MCF 10A (cell line): ENCODE results near the gene ABHD16B. TPM values are rescaled to one million over a fixed set of nuclear protein-coding genes. Genes with fewer than 3 reads are reported as not detected.
A peak's percentile ranks its signal among the peaks of the same experiment; 100 is the strongest.

Source experiments
- BruUV-seq: library from RNA; stranded (reverse); fragments of 400-500 nt; replicated peaks from 2 replicates; lab custom pipeline; 2021; lab: Mats Ljungman, UMichigan
- CTCF ChIA-PET: fragments of 300-600 bp; sonication (Branson Sonifier 250); formaldehyde crosslinking; extraction: SDS; loops from one replicate; lab custom pipeline; 2021; ENCODE audit warnings: antibody characterized with exemption, inconsistent platforms; lab: Yijun Ruan, JAX
- POLR2A ChIA-PET: fragments of 300-600, 350-650 bp; sonication (Branson Sonifier 250); formaldehyde crosslinking; extraction: SDS; loops from one replicate; lab custom pipeline; 2020; ENCODE audit warnings: antibody characterized with exemption, inconsistent platforms; lab: Yijun Ruan, JAX
- DNase-seq: peaks from one replicate; pipeline ENCODE4 v3.0.0-alpha.2; 2018; ENCODE audit not compliant: unreplicated experiment
- H3K27ac Mint-ChIP-seq: one replicate; pipeline ENCODE4 v1.8.0; 2022; ENCODE audit warnings: mild to moderate bottlenecking, low read depth, mixed read lengths; ENCODE audit not compliant: unreplicated experiment
- H3K27me3 Mint-ChIP-seq: one replicate; pipeline ENCODE4 v1.8.0; 2022; ENCODE audit warnings: mixed read lengths; ENCODE audit not compliant: insufficient read depth, unreplicated experiment
- H3K36me3 Mint-ChIP-seq: one replicate; pipeline ENCODE4 v1.8.0; 2022; ENCODE audit warnings: mild to moderate bottlenecking, moderate library complexity, mixed read lengths; ENCODE audit not compliant: insufficient read depth, unreplicated experiment
- H3K4me1 Mint-ChIP-seq: one replicate; pipeline ENCODE4 v1.8.0; 2022; ENCODE audit warnings: mixed read lengths; ENCODE audit not compliant: insufficient read depth, unreplicated experiment
- H3K4me3 Mint-ChIP-seq: one replicate; pipeline ENCODE4 v1.8.0; 2022; ENCODE audit warnings: mild to moderate bottlenecking, moderate library complexity, mixed read lengths; ENCODE audit not compliant: unreplicated experiment
- H3K9me3 Mint-ChIP-seq: one replicate; pipeline ENCODE4 v1.8.0; 2022; ENCODE audit warnings: mixed read lengths; ENCODE audit not compliant: unreplicated experiment
- intact Hi-C: fragments of 100-400 bp; cut with micrococcal nuclease; formaldehyde crosslinking; loops from 2 replicates; pipeline ENCODE4 v1.14.1; 2022
- total RNA-seq: library from RNA; stranded (reverse); gene quantifications from 2 replicates; pipeline ENCODE4 v1.2.3, GENCODE V29; 2022
- TF ChIP-seq, protein P1 (sequence below): fragments of 200-600 bp; IDR thresholded peaks from one replicate; pipeline ENCODE4 v1.8.0; 2022; ENCODE audit warnings: antibody characterized with exemption, mild to moderate bottlenecking; ENCODE audit not compliant: unreplicated experiment

Gene ABHD16B
- total RNA-seq, 1 experiment from 2014 or later = not detected

DNA sequence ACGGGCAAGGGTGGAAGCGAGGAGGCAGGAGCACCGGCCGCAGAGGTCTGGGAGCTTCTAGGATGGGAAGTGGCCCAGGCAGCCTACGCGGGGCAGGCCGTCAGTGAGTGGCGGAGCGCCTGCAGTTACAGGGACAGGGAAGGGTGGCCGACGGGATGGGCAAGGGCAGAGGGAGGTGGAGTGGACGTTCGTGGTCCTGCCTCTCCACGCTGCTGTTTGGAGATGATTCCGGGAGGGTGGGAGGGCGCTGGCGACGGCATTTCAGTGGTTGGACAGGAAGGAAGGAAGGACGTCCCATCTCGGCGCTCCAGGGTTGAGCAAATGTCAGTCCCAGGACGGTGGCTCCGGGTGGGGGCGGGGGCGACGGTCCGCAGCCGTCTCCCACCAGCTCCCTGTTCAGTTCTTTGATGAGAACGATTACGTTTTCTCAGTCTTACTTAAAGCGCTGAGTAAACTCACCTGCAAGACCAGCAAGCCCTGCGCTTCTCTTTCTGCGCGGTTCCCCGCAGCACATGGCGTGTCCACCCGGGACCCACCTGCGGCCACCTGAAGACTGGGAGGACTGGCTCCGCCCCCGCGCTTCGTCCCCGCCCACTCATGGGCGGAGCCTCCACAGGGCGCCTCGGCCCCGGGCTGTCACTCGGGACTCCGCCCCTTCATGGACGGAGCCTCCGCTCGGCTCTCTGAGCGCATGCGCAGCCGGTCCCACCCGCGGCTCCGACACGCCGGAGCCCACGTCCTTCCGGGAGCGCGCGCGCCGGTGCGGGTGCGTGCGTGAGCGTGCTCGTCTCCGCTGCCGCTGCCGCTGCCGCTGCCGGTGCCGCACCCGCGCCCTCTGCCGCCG is 33.3 kb downstream of the ABHD16B start, which contains the start of gene DNAJC5:
DNAJC5 (plus strand) TSS at position 769 of the 844 bp plus-strand sequence. CDS start 33,220 bp downstream, outside the sequence.
- Mint-ChIP-seq H3K27ac (peak within 1 kb of the TSS; percentile 88), H3K4me1 (peaks cover 29% of the 10 kb centered on the region), H3K36me3 (peaks cover 41% of the 10 kb centered on the region), H3K4me3 (peak within 1 kb of the TSS; percentile 66), H3K9me3 (no peaks in the 10 kb centered on the region), H3K27me3 (no peaks in the 10 kb centered on the region)
- TF ChIP-seq, protein P1, sequence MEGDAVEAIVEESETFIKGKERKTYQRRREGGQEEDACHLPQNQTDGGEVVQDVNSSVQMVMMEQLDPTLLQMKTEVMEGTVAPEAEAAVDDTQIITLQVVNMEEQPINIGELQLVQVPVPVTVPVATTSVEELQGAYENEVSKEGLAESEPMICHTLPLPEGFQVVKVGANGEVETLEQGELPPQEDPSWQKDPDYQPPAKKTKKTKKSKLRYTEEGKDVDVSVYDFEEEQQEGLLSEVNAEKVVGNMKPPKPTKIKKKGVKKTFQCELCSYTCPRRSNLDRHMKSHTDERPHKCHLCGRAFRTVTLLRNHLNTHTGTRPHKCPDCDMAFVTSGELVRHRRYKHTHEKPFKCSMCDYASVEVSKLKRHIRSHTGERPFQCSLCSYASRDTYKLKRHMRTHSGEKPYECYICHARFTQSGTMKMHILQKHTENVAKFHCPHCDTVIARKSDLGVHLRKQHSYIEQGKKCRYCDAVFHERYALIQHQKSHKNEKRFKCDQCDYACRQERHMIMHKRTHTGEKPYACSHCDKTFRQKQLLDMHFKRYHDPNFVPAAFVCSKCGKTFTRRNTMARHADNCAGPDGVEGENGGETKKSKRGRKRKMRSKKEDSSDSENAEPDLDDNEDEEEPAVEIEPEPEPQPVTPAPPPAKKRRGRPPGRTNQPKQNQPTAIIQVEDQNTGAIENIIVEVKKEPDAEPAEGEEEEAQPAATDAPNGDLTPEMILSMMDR = no peak
- no TSS peak for BruUV-seq
- intact Hi-C loops = loop anchor here (2.0 kb wide), 1 partner anchor 22 kb away; no protein-coding TSS in a partner anchor
- CTCF ChIA-PET = interaction anchor here (0.6 to 1.2 kb wide), 3 partner anchors 15 to 108 kb away, joined by 3 to 5 read pairs (median 3); no protein-coding TSS in a partner anchor
- POLR2A ChIA-PET = interaction anchor here (0.6 to 6.8 kb wide), 20 partner anchors 8 to 655 kb away, joined by 3 to 142 read pairs (median 4); partner anchors contain the start of genes PRPF6, SAMD10, TPD52L2 and UCKL1
- peak; percentile 93 for DNase-seq

DNA sequence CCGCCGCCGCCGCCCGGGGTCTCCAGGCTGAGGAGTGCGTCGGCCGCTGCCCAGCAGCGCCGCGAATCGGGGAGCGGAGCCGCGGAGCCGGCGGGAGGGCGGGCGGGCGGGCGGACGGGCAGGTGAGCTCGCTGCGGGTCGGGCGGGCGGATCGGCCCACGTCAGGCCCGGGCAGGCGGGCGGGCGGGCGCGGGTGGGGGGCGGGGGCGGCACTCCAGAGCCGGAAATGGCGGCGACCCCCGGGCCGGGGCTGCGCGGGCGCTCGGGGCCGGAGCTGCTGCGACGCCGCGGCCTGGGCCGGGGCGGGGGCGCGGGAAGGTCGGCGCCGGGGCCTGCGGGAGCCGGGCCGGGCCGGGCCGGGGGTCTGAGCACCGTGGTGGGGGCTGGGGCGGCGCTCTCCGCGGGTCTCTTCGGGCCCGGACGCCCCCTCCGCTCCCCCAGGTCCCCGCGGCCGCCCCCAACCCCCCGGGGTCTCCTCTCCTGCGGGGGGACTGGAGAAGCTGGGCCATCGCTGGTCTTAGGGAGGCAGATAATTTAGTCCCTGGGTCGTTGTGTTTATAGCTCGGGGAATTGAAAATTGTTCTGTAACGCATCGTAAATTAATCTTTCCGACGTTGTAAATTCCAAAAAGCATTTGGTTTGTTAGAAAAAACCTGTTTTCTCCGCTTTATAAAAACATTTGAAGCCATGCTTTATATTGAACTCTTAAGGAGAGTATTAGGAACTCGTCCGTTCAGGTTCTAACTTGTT is 34.1 kb downstream of the ABHD16B start:
- no peak for DNase-seq
- Mint-ChIP-seq H3K9me3 (no peaks in the 10 kb centered on the region), H3K27me3 (no peaks in the 10 kb centered on the region), H3K27ac (peak overlapping the region; percentile 88), H3K36me3 (peaks cover 33% of the 10 kb centered on the region), H3K4me3 (peak overlapping the region; percentile 66), H3K4me1 (peaks cover 22% of the 10 kb centered on the region)
- BruUV-seq = no TSS peak
- ChIA-PET CTCF (interaction anchor here (0.6 to 1.9 kb wide), 7 partner anchors 11 to 358 kb away, joined by 3 to 11 read pairs (median 5); partner anchors contain the start of genes PTK6 and TPD52L2), POLR2A (interaction anchor here (0.6 to 6.8 kb wide), 31 partner anchors 8 to 374 kb away, joined by 3 to 142 read pairs (median 5); partner anchors contain the start of genes ARFRP1, GMEB2, PRPF6 and RTEL1)
- TF ChIP-seq, protein P1 = no peak
- intact Hi-C loops = loop anchor here (2.0 kb wide), 1 partner anchor 23 kb away; no protein-coding TSS in a partner anchor

DNA sequence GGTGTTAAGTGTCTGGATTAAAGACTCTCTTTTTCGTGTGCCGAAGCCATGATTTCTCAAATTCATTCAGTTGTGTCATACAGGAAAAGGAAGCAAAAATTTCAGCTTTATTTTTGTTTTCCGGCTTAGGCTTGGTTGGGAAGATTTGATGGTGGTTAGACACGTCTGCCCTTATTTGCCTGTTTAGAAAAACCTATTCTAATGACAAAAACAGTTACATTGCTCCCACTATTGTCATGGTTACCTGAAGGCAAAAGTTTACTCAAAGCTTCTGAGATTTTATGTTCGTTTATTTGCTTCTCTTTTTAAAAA is 34.6 kb downstream of the ABHD16B start:
- ChIA-PET POLR2A (interaction anchor here (0.7 to 6.8 kb wide), 28 partner anchors 9 to 375 kb away, joined by 3 to 142 read pairs (median 5); partner anchors contain the start of genes ARFRP1, GMEB2, PRPF6 and RTEL1), CTCF (interaction anchor here (0.6 to 1.9 kb wide), 7 partner anchors 10 to 358 kb away, joined by 3 to 11 read pairs (median 5); partner anchors contain the start of genes PTK6 and TPD52L2)
- TF ChIP-seq, protein P1 = no peak

More for the DNA sequence above, 34.6 kb downstream of the ABHD16B start:
- Mint-ChIP-seq H3K4me1 (peaks cover 22% of the 10 kb centered on the region), H3K4me3 (peak overlapping the region; percentile 66), H3K27ac (peak overlapping the region; percentile 88), H3K9me3 (no peaks in the 10 kb centered on the region), H3K27me3 (no peaks in the 10 kb centered on the region), H3K36me3 (peaks cover 29% of the 10 kb centered on the region)
- BruUV-seq = TSS peak; percentile 56
- intact Hi-C loops = loop anchor here (2.0 kb wide), 1 partner anchor 23 kb away; no protein-coding TSS in a partner anchor
- peak; percentile 42 for DNase-seq
